HG02798 (cell line): ENCODE results near the gene MEF2A.
"Not testable (repeated sequence)": the region's sequence is repeated elsewhere in the genome, so short reads cannot be mapped to it uniquely, and the experiment has no call there.

Experiments used
- ATAC-seq: cut with Tn5 transposase; IDR thresholded peaks from one replicate; pipeline ENCODE4 v1.9.1; 2021; ENCODE audit warnings: mild to moderate bottlenecking; ENCODE audit not compliant: unreplicated experiment, poor library complexity

MEF2A gene

DNA sequence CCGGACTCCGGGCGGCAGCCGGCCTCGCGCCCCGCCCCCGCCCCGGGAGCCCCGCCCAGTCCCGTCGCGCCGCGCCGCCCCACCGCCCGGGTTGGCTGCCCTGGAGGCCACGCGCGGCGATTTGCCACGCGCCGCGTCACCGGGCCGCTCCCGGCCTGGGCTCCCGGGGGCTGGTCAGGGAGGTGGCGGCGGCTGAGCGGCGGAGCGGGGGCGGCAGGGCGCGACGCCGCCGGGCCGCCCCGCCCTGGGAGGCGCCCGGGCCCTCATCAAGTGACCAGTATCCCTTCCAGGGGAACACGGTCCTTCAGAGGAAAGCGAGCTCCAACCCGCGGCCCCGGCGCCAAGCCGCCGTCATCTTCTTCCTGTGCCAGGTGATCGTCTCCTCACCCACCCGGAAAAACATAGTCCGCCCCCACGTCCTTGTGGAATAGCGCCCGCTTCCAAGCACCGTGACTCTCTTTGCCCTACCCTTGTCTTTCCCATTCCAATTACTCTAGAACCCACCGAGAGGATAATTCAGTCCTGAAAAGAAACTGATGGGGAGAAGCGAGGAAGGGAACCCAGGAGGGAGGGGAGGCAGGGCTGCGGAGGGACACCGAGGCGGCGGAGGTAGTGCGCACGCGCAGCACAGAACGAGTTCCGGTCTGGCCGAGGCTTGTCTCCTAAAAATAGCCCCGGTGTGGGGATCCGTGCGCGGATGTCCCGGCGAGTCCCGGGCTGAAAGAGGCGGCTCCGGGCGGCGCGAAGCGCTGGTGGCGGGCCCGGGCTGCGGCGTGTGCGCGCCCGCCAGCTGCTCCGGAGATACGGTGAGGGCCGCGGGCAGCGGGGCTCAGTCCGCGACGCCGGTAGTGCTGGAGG, at the start of gene MEF2A:
Gene MEF2A, plus strand, starts transcription at position 686 of the 858 bp plus-strand sequence. CDS start 67,136 bp downstream, outside the sequence.
- peak; percentile 66 for ATAC-seq

DNA sequence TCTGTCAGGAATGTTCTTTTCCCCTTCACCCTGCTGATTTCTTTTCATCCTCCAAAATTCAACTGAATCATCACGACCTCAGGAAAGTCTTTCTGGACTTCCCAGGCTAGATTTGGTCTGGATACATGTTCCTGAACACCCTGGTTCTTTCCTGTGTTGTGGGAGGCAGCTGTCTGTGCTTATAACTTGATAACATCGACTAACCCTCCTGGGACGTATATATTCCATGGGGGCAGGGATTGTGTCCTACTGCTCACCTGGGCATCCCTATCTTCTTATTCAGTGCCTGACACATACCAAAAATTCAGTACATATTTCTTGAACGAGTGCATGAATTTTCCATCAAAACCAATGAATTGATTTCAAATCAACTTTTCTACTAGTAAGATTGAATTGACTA, 47.6 kb upstream of the MEF2A start:
- no peak for ATAC-seq

DNA sequence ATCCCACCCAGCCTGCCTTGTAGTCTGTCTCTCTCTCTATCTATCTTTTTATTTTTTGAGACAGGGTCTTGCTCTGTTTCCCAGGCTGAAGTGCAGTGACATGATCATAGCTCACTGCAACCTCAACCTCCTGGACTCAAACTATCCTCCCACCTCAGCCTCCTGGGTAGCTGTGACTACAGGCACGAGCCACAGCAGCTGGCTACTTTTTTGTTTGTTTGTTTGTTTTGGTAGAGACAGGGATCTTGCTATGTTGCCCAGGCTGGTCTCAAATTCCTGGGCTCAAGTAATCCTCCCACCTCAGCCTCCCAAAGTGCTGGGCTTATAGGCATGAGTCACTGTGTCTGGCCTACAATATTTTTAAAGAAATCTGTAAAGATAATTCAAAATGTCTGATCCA, 46.4 kb upstream of the MEF2A start:
- not testable (repeated sequence) for ATAC-seq

DNA sequence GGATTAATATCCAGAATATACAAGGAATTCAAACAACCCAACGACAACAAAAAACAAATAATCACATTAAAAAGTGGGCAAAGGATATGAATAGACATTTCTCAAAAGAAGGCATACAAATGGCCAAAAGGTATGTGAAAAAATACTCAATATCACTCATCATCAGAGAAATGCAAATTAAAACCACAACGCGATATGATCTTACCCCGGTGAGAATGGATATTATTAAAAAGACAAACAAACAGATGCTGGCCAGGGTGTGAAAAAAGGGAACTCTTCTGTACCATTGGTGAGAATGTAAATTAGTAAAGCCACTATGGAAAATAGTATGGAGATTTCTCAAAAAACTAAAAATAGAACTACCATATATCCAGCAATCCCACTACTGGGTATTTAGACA, 43.5 kb upstream of the MEF2A start:
- no peak for ATAC-seq

DNA sequence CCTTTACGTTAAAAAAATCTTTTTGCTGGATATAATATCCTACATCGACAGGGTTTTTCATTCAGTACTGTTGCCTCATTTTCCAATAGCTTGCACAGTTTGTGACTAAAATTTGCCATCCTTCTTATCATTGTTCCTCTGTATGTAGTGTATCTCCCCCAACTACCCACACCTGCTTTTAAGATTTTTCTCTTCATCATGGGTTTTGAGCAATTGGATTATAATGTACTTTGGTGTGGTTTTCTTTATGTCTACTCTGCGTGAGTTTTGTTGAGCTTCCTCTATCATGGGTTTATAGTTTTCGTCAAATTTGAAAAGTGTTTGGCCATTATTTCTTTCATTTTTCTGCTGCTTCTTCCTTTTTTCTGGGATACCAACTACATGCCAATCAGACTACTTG, 39.6 kb upstream of the MEF2A start:
- no peak for ATAC-seq

DNA sequence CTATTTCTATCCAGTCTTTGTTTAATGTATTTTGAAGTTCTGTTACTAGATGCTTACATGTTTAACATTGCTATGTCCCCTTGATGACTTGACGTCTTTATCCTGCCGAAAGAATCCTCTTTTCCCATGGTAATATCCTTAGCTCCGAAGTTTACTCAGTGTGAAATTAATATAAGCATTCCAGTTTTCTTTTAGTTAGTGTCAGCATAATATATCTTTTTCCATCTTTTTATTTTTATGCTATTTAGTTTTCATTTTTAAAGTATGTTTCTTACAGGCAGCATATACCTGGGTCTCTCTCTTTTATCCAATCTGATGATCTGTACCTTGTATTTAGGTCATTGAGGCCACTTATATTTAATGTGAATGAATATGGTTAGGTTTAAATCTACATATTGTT, 39.1 kb upstream of the MEF2A start:
- ATAC-seq, result no peak

DNA sequence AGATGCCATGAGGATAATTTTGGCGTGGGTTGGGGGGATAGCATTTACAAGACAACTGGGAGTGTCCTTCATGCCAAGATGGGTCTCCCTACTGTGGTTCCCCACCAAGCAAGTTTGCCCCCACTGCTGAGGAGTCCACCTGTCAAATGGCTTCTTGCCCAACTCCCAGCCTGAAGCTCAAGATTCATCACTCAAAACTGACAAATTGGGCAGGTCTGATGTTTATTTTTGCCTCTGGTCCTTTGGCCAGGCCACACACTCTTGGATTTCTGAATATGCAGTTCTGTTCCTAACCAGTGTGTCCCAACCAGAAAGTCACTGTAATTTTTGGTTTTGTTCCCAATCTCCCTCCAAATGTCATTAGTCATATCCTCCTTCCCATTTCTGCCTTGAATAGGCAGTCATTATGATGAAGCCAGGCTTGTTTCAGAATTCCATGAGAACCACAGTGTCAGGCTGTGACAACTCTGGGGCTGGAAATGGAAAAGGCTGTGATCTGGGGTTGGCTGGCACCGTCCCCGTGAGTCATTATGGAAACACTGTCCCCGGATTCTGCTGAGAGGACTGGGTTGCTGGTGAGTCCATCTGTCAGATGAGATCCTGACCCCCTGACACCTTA, 29.3 kb upstream of the MEF2A start:
- no peak for ATAC-seq

DNA sequence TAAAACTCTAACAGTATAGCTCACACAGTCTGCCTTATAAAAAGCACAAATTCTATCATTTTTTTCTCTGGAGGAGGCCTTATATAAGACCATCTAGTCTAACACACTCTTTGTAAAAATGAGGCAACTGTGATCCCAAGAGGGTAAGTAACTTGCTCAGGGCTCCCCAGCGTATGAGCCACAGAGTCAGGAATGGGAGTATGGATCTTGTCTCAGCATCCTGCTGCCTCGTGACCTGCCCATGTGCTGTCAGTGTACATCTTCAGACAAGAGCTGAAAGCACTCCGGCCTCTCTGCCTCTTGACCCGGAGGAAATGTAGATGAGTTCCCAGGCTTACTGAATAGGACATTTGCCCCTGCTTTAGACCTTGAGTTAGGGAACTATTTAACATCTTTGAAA, 28.4 kb upstream of the MEF2A start:
- no peak for ATAC-seq

DNA sequence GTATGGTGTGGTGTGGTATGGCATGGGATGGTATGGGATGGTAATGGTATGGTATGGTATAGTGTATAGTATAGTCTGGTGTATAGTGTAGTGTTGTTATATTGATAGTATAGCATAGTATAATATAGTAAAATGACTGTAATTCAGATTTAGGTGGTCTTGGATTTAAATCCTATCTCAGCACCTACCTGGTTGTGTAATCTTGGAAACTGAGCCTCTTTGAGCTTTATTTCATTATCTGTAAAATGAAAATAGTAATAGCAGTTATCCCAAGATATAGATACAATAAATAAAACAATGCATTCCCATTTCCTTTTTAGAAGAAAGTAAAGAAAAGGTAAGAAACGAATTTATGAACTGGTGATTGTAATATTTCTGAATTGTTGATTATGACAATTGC, 27.5 kb upstream of the MEF2A start:
- ATAC-seq, result no peak

DNA sequence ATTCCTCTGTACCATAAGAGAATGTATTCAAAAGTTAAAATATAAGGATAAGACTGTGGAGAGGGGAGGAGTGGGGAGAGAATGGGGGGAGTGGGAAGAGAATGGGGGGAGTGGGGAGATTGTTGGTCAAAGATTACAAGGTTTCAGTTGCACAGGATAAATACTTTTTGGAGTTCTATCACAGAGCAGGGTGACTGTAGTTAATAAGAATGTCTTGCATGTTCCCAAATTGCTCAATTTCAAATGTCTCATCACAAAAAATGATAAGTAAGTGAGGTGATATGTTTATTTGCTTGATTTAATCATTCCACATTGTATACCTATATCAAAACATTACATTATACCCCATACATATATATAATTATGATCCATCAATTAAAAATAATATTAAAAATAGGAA, 23.0 kb upstream of the MEF2A start:
- ATAC-seq, result no peak

DNA sequence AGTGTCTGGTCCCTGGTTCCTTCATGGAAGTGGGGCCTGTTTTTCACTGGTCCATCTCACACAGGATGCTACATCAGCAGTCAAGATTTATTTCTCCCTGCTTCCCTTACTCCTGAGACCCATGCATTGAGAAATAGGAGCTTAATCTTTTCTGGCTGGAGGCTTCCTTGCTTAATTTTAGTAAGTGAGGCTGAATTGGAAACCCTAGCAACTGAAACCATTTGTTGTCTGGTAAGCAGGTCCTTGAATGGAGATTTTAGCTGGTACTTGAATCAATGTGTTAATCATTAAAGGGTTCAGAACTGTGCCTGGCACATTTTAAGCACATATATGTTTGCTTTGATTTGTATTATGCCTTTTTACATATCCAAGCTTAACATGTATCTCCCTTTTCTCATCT, 20.2 kb upstream of the MEF2A start:
- ATAC-seq, result no peak

DNA sequence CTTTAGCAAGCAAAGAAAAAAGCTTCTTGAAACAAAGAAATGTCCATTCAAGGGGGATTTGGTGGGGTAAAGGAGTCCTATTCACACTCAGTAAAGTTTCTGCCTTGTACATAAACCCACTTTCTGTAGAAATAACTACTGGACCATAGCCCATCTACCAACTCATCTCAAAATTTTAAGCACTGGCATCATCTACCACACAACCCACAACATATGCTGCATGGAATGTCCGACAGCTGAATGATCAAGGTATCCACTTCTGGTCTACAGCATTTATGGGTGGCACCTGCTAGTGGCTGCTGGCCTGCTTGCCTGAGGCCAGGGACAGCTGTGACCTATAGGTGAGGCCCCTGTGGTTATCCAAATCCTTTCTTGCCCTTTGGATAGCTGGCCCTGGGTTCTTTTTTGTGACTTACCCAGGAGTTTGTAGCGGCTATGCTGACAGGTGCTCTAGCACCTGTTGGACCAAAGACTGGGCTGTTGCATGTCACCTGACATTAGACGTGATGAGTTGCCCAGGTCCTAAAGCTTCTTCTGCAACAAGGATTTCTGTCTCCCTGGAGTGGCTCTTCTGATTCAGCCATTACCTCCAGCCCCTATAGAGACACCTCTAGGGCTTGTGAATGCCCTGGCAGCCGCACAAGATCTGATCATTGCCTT, 19.2 kb upstream of the MEF2A start:
- ATAC-seq, result no peak

DNA sequence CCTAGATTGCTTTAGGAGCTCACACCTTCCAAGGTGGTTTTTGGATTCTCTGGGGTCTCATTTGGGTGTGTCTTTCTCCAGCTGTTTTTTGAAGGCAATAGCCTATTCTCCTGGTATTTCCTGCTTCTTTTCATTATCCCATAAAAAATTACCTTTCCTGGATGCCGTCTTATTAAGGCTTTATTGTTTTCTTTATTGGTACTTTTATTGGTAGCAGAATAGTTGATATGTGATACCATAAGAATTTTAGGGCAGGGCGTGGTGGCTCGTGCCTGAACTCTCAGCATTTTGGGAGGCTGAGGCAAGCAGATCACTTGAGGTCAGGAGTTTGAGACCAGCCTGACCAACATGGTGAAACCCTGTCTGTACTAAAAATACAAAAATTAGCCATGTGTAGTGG, 18.3 kb upstream of the MEF2A start:
- no peak for ATAC-seq

DNA sequence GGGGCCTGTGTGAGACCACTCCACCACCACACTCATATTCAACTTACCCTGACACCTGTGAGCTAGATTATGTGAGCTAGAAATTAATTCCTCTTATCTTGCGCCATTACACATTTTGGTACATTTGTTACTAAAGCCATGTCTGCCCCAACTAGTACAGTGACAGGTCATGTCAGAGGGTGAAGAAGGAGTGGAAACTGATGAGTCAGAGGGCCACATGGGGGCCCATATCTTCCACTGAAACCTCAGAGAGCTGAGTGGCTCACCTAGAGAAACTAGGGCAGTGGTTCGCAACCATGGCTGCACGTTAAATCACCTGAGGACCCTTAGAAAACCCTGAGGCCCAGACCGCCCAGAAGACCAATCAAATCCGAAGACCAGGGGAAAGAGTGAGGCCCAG, 15.7 kb upstream of the MEF2A start:
- no peak for ATAC-seq

DNA sequence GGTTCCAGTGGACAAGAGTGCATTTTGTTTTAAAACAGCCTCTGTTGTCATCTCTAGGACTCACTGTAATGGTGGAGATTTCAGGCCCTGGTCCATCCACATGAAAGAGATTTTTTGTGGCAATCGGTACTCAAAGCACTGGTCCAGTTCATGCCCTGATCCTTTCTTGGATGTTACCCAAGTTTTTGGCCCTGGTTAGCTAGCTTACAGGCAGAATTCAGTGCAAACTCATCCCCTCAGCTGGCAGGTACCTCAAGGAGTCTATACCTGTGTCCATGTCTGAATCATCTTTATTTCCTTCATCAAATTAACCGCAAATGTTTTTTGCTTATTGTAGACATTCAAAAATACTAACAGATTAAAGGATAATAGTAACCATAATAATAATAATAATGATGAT, 13.7 kb upstream of the MEF2A start:
- no peak for ATAC-seq

DNA sequence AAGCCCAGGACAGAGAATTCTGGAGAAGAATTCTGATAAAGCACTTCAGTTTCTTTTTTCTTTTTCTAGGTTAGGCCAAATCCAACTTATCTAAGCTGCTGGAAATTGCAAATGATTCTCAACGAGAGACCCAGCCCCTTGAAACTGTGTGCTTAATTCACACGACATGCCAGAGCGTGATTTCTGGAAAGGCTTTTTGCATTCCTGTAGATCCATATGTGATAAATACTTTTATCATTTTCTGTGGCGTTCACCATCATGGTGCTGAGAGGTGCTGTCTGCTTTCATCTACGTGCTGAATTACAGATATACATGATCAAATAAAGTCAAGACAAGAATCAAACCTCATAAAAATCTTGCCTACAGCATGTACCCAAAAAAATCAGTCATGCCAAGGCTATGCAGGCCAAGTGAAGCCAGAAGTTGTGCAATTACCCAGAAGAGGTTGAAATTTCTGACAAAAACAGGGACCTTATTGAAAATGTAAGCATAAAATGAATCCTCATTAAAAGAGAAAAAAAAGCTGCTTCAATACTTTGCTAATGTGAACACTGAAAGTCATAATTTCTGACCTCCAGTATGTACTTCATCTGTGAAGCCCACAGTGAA, 10.8 kb upstream of the MEF2A start:
- ATAC-seq, result no peak

DNA sequence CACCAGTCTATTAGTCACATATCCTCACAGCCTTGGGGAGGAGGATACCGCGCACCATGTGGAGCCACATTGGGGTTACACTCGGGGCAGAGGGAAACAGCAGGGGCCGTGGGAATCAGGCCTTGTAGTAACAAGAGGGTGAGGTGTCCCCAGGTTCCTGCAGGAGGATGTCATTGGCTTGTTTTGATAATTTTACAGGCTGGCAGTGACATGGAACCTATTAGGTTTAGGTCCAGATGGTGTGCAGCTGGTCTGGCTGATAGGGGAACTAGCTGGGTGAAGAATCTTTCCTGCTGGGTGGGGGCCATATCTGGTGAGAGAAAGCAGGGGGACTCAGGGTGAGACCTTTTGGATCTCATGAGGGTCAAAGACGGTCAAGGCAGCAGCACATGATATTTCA, 9.8 kb upstream of the MEF2A start:
- no peak for ATAC-seq

DNA sequence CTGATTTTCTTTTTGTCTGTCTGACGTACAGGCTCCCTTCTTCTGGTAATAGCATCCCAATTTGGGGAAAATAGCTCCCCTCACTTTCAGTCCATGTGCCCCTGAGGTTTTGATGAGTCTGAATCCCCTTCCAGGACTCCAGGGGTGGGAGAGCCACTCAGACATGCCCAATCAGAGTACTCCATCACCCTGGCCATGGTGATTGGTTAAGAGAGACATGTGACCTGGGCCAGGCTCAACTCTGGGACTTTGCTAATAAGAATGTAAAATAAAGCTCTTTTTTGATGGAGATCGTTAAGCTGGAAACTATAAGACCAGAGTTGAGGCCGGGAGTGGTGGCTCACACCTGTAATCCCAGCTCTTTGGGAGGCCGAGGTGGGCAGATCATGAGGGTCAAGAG, 9.2 kb upstream of the MEF2A start:
- no peak for ATAC-seq

DNA sequence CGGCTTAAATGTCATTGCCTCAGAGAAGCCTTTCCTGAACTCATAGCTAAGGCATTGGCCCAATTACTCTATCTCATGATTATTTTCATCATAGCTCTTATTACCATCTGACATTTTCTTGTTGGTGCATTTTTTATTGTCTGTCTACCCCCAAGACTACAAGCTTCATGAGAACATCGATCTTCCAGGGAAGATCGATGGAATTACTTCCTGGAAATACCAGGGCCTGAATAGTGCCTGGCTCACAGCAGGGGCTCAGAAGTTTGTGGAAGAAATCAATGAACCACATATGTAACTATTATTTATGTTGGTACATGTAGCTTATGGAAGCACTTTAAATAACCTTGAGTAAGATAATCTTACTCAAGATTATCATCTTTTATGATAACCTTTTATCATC, 7.7 kb upstream of the MEF2A start:
- ATAC-seq, result no peak

DNA sequence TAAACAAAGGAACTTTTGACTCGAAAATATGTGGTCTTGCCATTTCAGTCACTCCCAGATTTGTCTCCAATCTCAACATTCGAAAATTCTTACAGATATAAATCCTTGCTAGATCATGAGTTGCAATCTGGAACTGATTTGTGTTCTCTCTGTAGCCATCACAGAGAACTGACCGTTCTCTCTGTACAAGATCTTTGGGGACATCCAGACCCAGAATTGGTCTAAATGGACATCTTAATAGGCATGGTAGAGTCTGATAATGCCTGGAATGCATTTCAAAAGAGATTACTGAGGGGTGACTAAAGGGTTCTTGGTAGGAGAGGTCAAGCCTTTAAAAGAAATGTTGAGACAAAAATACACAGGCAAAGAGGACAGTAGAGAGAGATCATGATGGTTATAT, 7.2 kb upstream of the MEF2A start:
- ATAC-seq, result no peak
